ENCODE measurements around the gene GCC1.

The GCC1 gene

DNA sequence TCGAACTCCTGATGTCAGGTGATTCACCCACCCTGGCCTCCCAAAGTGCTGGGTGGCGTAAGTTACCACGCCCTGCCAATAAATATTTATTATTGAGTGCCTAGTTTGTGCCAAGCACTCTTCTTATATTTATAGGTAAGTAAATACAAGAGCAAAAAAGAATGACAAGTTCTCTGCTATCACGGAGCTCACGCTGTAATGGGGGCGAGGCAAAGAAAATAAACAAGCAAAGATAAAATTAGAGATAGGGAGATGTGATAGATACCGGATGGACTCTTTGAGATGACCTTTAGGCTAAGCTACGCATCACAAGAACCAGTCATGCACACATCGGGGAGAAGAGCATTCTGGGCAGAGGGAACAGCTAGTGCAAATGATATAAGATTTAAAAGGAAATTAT lies 46.3 kb downstream of the GCC1 start:
- Histone ChIP-seq H3K9ac (ENCODE audit: low read length in 2 of 2) (no peak overlapping the region), H3K9me3 (ENCODE audit: control insufficient read depth in 2 of 2, low read length in 2 of 2) (no peaks in the 10 kb centered on the region), H3K4me3 (ENCODE audit: low read length in 2 of 2) (no peak overlapping the region), H3K36me3 (ENCODE audit: control insufficient read depth in 2 of 2, insufficient read depth in 2 of 2, low read length in 2 of 2) (no peaks in the 10 kb centered on the region), H3K27me3 (ENCODE audit: control insufficient read depth in 1 of 2, insufficient read depth in 2 of 2, low read length in 2 of 2) (peaks cover 7 to 9% of the 10 kb centered on the region in 2 donors), H3K27ac (ENCODE audit: low read length) (no peak overlapping the region), H3K4me1 (ENCODE audit: control insufficient read depth, insufficient read depth, low read length) (no peaks in the 10 kb centered on the region)

GRCh38 chr7:127536741-127537140 lies 48.7 kb downstream of the GCC1 start:
- H3K27ac ChIP-seq (ENCODE audit: low read length), result no peak overlapping the region
- H3K9me3 ChIP-seq (ENCODE audit: control insufficient read depth in 2 of 2, low read length in 2 of 2), result no peaks in the 10 kb centered on the region
- H3K4me3 ChIP-seq (ENCODE audit: low read length in 2 of 2), result peak overlapping the region in 1 of 2 donors; percentile 44
- peaks cover 7 to 9% of the 10 kb centered on the region in 2 donors for H3K27me3 ChIP-seq (ENCODE audit: control insufficient read depth in 1 of 2, insufficient read depth in 2 of 2, low read length in 2 of 2)
- no peaks in the 10 kb centered on the region for H3K36me3 ChIP-seq (ENCODE audit: control insufficient read depth in 2 of 2, insufficient read depth in 2 of 2, low read length in 2 of 2)
- no peaks in the 10 kb centered on the region for H3K4me1 ChIP-seq (ENCODE audit: control insufficient read depth, insufficient read depth, low read length)
- H3K9ac ChIP-seq (ENCODE audit: low read length in 2 of 2), result no peak overlapping the region

DNA sequence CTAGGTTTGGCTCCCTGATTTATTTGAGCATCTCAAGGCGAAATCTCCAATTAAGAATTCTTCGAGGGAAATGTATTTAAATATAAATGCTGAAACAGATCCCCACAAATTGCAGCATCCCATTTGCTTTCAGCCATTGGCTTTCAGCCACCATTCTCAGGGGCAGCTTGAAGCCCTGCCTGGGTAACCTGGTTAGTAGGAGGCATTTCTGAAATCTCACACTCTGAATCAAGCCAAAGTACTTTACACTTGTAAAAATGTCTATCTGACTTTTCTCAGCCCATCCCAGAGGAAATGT lies 49.1 kb downstream of the GCC1 start:
- Histone ChIP-seq H3K9ac (ENCODE audit: low read length in 2 of 2) (no peak overlapping the region), H3K9me3 (ENCODE audit: control insufficient read depth in 2 of 2, low read length in 2 of 2) (no peaks in the 10 kb centered on the region), H3K4me3 (ENCODE audit: low read length in 2 of 2) (no peak overlapping the region), H3K27me3 (ENCODE audit: control insufficient read depth in 1 of 2, insufficient read depth in 2 of 2, low read length in 2 of 2) (peaks cover 7 to 9% of the 10 kb centered on the region in 2 donors), H3K27ac (ENCODE audit: low read length) (no peak overlapping the region), H3K36me3 (ENCODE audit: control insufficient read depth in 2 of 2, insufficient read depth in 2 of 2, low read length in 2 of 2) (no peaks in the 10 kb centered on the region), H3K4me1 (ENCODE audit: control insufficient read depth, insufficient read depth, low read length) (no peaks in the 10 kb centered on the region)

DNA sequence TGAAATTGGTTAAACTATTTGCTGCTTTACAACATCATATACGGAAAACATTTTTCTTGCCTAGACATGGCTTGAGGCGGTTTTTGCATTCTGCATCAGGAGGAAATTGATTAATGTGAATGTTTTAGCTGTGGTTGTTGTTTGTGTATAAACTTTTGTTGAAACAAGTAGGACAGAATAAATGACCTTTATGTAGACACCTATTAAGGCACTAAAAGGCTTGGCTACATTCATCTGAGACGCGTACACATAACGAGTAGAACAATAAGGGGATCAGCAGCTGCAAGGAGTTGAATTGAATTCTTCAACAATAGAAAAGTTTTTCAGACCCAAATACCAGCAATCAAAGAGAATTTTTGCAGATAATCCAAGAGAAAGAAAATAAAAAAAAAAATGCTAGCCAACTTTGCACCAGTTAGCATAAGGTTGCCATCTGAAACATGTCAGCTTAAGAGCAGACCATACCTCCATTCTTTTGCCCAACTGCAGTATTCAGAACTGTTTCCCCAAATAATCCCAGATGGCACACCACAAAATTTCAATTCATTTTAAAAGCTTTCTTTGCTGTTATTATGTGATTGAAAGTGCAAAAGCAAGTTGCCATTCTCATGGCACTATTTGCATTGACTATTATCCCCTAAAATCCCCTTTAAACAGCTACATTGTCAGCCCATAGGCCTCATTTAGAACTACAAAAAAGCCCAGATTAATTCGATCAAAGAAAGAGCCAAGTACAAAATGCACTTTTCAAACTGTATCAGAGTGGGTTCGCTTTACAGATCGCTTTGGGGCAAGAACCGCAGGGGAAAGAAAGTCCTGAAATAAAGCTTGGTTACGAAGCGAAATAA lies 49.6 kb downstream of the GCC1 start:
- H3K4me1 ChIP-seq (ENCODE audit: control insufficient read depth, insufficient read depth, low read length), result no peaks in the 10 kb centered on the region
- no peak overlapping the region for H3K4me3 ChIP-seq (ENCODE audit: low read length in 2 of 2)

DNA sequence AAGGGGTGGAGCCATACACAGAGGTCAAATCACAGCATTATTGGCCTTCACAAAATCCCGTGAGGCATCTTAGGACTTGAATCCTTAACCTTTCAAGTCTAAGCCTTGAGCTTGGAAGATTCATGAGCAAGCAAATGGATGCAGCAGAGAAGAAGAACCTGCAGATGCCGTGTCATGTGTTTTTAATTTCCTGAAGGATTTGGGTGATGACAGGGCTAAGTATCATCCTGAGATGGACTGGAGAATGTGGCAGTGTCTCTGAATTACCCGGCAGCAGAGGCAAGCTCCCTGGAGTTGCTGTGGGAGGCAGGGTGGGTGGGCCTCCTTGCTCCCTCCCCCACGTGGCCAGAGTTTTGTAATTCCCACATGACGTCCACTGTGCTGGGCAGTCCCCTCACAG lies 50.8 kb downstream of the GCC1 start:
- peaks cover 7 to 9% of the 10 kb centered on the region in 2 donors for H3K27me3 ChIP-seq (ENCODE audit: control insufficient read depth in 1 of 2, insufficient read depth in 2 of 2, low read length in 2 of 2)
- H3K27ac ChIP-seq (ENCODE audit: low read length), result no peak overlapping the region

More for the DNA sequence above, 49.6 kb downstream of the GCC1 start:
- Histone ChIP-seq H3K9ac (ENCODE audit: low read length in 2 of 2) (no peak overlapping the region), H3K9me3 (ENCODE audit: control insufficient read depth in 2 of 2, low read length in 2 of 2) (no peaks in the 10 kb centered on the region), H3K27me3 (ENCODE audit: control insufficient read depth in 1 of 2, insufficient read depth in 2 of 2, low read length in 2 of 2) (peaks cover 7 to 9% of the 10 kb centered on the region in 2 donors), H3K36me3 (ENCODE audit: control insufficient read depth in 2 of 2, insufficient read depth in 2 of 2, low read length in 2 of 2) (no peaks in the 10 kb centered on the region), H3K27ac (ENCODE audit: low read length) (no peak overlapping the region)

DNA sequence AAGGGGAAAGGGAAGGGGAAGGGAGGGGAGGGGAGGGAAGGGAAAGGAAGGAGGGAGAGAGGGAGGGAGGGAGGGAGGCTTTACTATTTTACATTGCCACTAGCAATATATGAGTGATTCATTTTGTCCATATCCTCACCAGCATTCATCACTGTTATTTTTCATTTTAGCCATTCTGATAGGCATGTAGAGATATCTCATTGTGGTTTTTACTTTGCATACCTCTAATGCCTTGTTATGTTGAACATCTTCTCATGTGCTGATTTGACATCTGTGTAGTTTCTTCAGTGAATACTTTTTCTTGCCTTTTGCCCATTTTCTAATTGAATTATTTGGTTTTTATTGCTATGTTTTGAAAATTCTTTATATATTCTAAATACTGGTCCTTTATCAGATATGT lies 52.7 kb downstream of the GCC1 start:
- Histone ChIP-seq H3K9ac (ENCODE audit: low read length in 2 of 2) (no peak overlapping the region), H3K4me1 (ENCODE audit: control insufficient read depth, insufficient read depth, low read length) (no peaks in the 10 kb centered on the region), H3K27ac (ENCODE audit: low read length) (no peak overlapping the region), H3K4me3 (ENCODE audit: low read length in 2 of 2) (no peak overlapping the region), H3K36me3 (ENCODE audit: control insufficient read depth in 2 of 2, insufficient read depth in 2 of 2, low read length in 2 of 2) (no peaks in the 10 kb centered on the region), H3K27me3 (ENCODE audit: control insufficient read depth in 1 of 2, insufficient read depth in 2 of 2, low read length in 2 of 2) (peaks cover 7 to 9% of the 10 kb centered on the region in 2 donors), H3K9me3 (ENCODE audit: control insufficient read depth in 2 of 2, low read length in 2 of 2) (no peaks in the 10 kb centered on the region)

More for the DNA sequence above, 50.8 kb downstream of the GCC1 start:
- no peak overlapping the region for H3K9ac ChIP-seq (ENCODE audit: low read length in 2 of 2)
- H3K4me1 ChIP-seq (ENCODE audit: control insufficient read depth, insufficient read depth, low read length), result no peaks in the 10 kb centered on the region
- no peaks in the 10 kb centered on the region for H3K36me3 ChIP-seq (ENCODE audit: control insufficient read depth in 2 of 2, insufficient read depth in 2 of 2, low read length in 2 of 2)
- H3K4me3 ChIP-seq (ENCODE audit: low read length in 2 of 2), result no peak overlapping the region
- no peaks in the 10 kb centered on the region for H3K9me3 ChIP-seq (ENCODE audit: control insufficient read depth in 2 of 2, low read length in 2 of 2)

- Histone ChIP-seq H3K9me3 (ENCODE audit: control insufficient read depth in 2 of 2, low read length in 2 of 2) (no peaks in the 10 kb centered on the region), H3K27ac (ENCODE audit: low read length) (no peak overlapping the region), H3K4me1 (ENCODE audit: control insufficient read depth, insufficient read depth, low read length) (no peaks in the 10 kb centered on the region), H3K9ac (ENCODE audit: low read length in 2 of 2) (no peak overlapping the region), H3K27me3 (ENCODE audit: control insufficient read depth in 1 of 2, insufficient read depth in 2 of 2, low read length in 2 of 2) (peaks cover 6 to 7% of the 10 kb centered on the region in 2 donors), H3K36me3 (ENCODE audit: control insufficient read depth in 2 of 2, insufficient read depth in 2 of 2, low read length in 2 of 2) (no peaks in the 10 kb centered on the region), H3K4me3 (ENCODE audit: low read length in 2 of 2) (no peak overlapping the region)
These were observed 53.2 kb downstream of the GCC1 start for GRCh38 chr7:127532151-127532550.

Data from stomach smooth muscle (tissue), 2 donors.